Hepatocyte (in vitro differentiated cells): Measurements from ENCODE around the gene TAF1C.

ENCODE experiments used
- EZH2 ChIP-seq: fragments of 200-600 bp; sonication (generic); IDR thresholded peaks from 2 replicates; pipeline ENCODE4 v1.6.1; 2016; ENCODE audit warnings: antibody characterized with exemption, mild to moderate bottlenecking, borderline replicate concordance
- EZH2phosphoT487 ChIP-seq: fragments of 200-600 bp; sonication (generic); IDR thresholded peaks from one replicate; pipeline ENCODE4 v1.6.1; 2018; ENCODE audit warnings: antibody characterized with exemption, mild to moderate bottlenecking, low read depth, moderate library complexity; ENCODE audit not compliant: unreplicated experiment, severe bottlenecking

- TF ChIP-seq EZH2phosphoT487 = no peak
- TF ChIP-seq EZH2 = no peak
Observed at GRCh38 chr16:84179612-84180320, 7.1 kb downstream of the TAF1C start.
